GM23338 (cell line): ENCODE results near the gene IL6ST. TPM values are rescaled to one million over a fixed set of nuclear protein-coding genes. Genes with fewer than 3 reads are reported as not detected.

Source experiments
- ATAC-seq: fragments of 200-7000 bp; cut with Tn5 transposase; 3 replicates; pipeline ENCODE4 v1.9.1; 2020
- DNase-seq: peaks from one replicate; pipeline ENCODE4 v3.0.0-alpha.2; 2015; ENCODE audit warnings: low spot score
- H2AFZ ChIP-seq: fragments of 200-600 bp; sonication (generic); 2 replicates; pipeline ENCODE4 v1.8.0; 2016; ENCODE audit warnings: antibody characterized with exemption, mild to moderate bottlenecking, moderate library complexity
- H3F3A ChIP-seq: fragments of 200-600 bp; sonication (generic); replicated peaks from 2 replicates; pipeline ENCODE4 v1.8.0; 2017; ENCODE audit warnings: antibody characterized with exemption, mixed run types, low read depth
- H3K27ac ChIP-seq: fragments of 200-600 bp; sonication (generic); 2 replicates; pipeline ENCODE4 v1.6.1; 2016; ENCODE audit warnings: low read depth
- H3K27me3 ChIP-seq: fragments of 200-600 bp; sonication (generic); 2 replicates; pipeline ENCODE4 v1.8.0; 2016; ENCODE audit warnings: mild to moderate bottlenecking, mixed run types, moderate library complexity; ENCODE audit not compliant: insufficient read depth
- H3K36me3 ChIP-seq: fragments of 200-600 bp; sonication (generic); 2 replicates; pipeline ENCODE4 v1.8.0; 2016; ENCODE audit warnings: mild to moderate bottlenecking; ENCODE audit not compliant: insufficient read depth
- H3K4me1 ChIP-seq: fragments of 200-600 bp; sonication (generic); 2 replicates; pipeline ENCODE4 v1.8.0; 2016; ENCODE audit warnings: mild to moderate bottlenecking, moderate library complexity; ENCODE audit not compliant: insufficient read depth
- H3K4me2 ChIP-seq: fragments of 200-600 bp; sonication (generic); 2 replicates; pipeline ENCODE4 v1.7.1; 2017; ENCODE audit warnings: mixed run types
- H3K4me3 ChIP-seq: fragments of 200-600 bp; sonication (generic); 2 replicates; pipeline ENCODE4 v1.6.1; 2016; ENCODE audit warnings: mixed run types
- H3K79me2 ChIP-seq: fragments of 200-600 bp; sonication (generic); replicated peaks from 2 replicates; pipeline ENCODE4 v1.8.0; 2017; ENCODE audit warnings: mild to moderate bottlenecking; ENCODE audit not compliant: insufficient read depth
- H3K9me2 ChIP-seq: fragments of 200-600 bp; sonication (generic); 2 replicates; pipeline ENCODE4 v1.8.0; 2017; ENCODE audit not compliant: insufficient read depth
- H4K20me1 ChIP-seq: fragments of 200-600 bp; sonication (generic); replicated peaks from 2 replicates; pipeline ENCODE4 v1.8.0; 2017; ENCODE audit warnings: mild to moderate bottlenecking; ENCODE audit not compliant: insufficient read depth
- H3K27ac Mint-ChIP-seq: 2 replicates; pipeline ENCODE4 v1.8.0; 2020; ENCODE audit warnings: inconsistent platforms, mild to moderate bottlenecking, moderate library complexity, mixed read lengths
- H3K27me3 Mint-ChIP-seq: 3 replicates; pipeline ENCODE4 v1.8.0; 2022; ENCODE audit warnings: low read depth, mild to moderate bottlenecking, moderate library complexity, mixed read lengths, inconsistent platforms; ENCODE audit not compliant: insufficient read depth, poor library complexity
- H3K36me3 Mint-ChIP-seq: 3 replicates; pipeline ENCODE4 v1.8.0; 2021; ENCODE audit warnings: low read depth, mild to moderate bottlenecking, inconsistent platforms, moderate library complexity, mixed read lengths
- H3K4me1 Mint-ChIP-seq: 3 replicates; pipeline ENCODE4 v1.8.0; 2020; ENCODE audit warnings: mild to moderate bottlenecking, inconsistent platforms, mixed read lengths
- H3K4me3 Mint-ChIP-seq: 3 replicates; pipeline ENCODE4 v1.8.0; 2021; ENCODE audit warnings: moderate library complexity, mild to moderate bottlenecking, inconsistent platforms, mixed read lengths
- H3K9me3 Mint-ChIP-seq: 3 replicates; pipeline ENCODE4 v1.8.0; 2020; ENCODE audit warnings: moderate library complexity, mild to moderate bottlenecking, inconsistent platforms, mixed read lengths
- CREB1 ChIP-seq: fragments of 250-450 bp; sonication (Bioruptor Pico); IDR thresholded peaks from 2 replicates; pipeline ENCODE4 v1.5.0; 2020; ENCODE audit warnings: low read depth, mild to moderate bottlenecking, moderate library complexity
- EZH2 ChIP-seq: fragments of 200-600 bp; sonication (generic); IDR thresholded peaks from one replicate; pipeline ENCODE4 v1.8.0; 2017; ENCODE audit warnings: antibody characterized with exemption, mild to moderate bottlenecking, low read depth; ENCODE audit not compliant: unreplicated experiment
- EZH2phosphoT487 ChIP-seq: fragments of 200-600 bp; sonication (generic); IDR thresholded peaks from one replicate; pipeline ENCODE4 v1.8.1; 2018; ENCODE audit warnings: antibody characterized with exemption; ENCODE audit not compliant: unreplicated experiment
- REST ChIP-seq: IDR thresholded peaks from one replicate; pipeline ENCODE4 v1.6.1; 2018; ENCODE audit warnings: antibody characterized with exemption; ENCODE audit not compliant: unreplicated experiment
- ZNF462 ChIP-seq: fragments of 250-450 bp; sonication (Bioruptor Pico); IDR thresholded peaks from 2 replicates; pipeline ENCODE4 v1.5.0; 2020; ENCODE audit warnings: mild to moderate bottlenecking, moderate library complexity
- polyA plus RNA-seq: library from polyadenylated mRNA; unstranded; fragments of >200 nt; fragmentation: Nextera tagmentation; extraction: Ambion mirVana; gene quantifications from 2 replicates; pipeline ENCODE4 v1.2.1, GENCODE V29; 2016
- total RNA-seq: library from RNA; depleted of rRNA; stranded (reverse); fragments of >200 nt; shearing (Covaris generic); gene quantifications from 2 replicates; pipeline ENCODE4 v1.2.3, GENCODE V29; 2014

Gene IL6ST
- total and polyA plus RNA-seq, 2 experiments from 2014 or later = 6.7 to 9.8 TPM

DNA sequence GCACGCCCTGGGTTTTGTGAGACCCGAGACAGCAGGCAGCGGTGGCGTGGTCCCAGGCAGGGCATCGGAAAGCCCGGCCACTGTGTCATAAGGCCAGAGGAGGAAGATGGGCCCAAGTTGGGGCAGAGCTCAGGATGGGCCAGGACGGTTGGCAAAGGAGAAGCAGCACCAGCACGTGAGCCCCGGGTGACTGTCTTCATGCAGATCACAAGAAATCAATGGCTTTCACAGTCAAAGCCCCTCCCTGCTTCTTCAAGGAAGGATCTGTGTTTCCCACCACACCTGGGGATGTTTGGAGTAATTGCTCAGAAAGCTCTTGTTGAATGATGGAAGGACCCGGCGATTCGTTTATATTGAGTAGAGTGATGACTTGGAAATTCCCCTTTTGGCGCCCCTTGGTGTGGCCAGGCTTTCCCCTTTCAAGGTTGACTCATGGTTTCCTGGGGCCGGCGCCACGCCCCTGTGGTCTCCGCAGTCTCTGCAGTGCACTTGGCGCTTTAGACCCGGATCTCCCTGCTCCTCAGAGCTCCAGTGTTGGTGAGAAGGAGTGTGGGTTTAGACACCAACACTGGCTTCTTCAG, 91.6 kb downstream of the IL6ST start (continued):
- no peak for TF ChIP-seq ZNF462 (CRISPR knock-in tag)

- no peak overlapping the region for H2AFZ ChIP-seq
- H3K27ac ChIP-seq = no peak overlapping the region
- H3K27me3 ChIP-seq = no peaks in the 10 kb centered on the region
- Mint-ChIP-seq H3K4me1 (no peaks in the 10 kb centered on the region), H3K36me3 (no peaks in the 10 kb centered on the region), H3K27me3 (peaks cover 8% of the 10 kb centered on the region), H3K27ac (no peak overlapping the region), H3K4me3 (no peak overlapping the region), H3K9me3 (no peaks in the 10 kb centered on the region)
- no peaks in the 10 kb centered on the region for H3K4me1 ChIP-seq
- no peaks in the 10 kb centered on the region for H3K79me2 ChIP-seq
- no peak overlapping the region for H3K4me3 ChIP-seq
- peaks cover 3% of the 10 kb centered on the region for H3K9me2 ChIP-seq
- no peaks in the 10 kb centered on the region for H4K20me1 ChIP-seq
- H3K36me3 ChIP-seq = no peaks in the 10 kb centered on the region
- H3K4me2 ChIP-seq = no peak overlapping the region
- DNase-seq (no peak), ATAC-seq (no peak)
- H3F3A ChIP-seq = no peaks in the 10 kb centered on the region
- TF ChIP-seq ZNF462 (CRISPR knock-in tag) (no peak), EZH2 (no peak), EZH2phosphoT487 (no peak), REST (no peak), CREB1 (CRISPR knock-in tag) (no peak)
Measured at GRCh38 chr5:55902696-55903095, 92.1 kb downstream of the IL6ST start.
